SK-N-SH (cell line): ENCODE measurements around the gene GAP43. TPM values are rescaled to one million over a fixed set of nuclear protein-coding genes. Genes with fewer than 3 reads are reported as not detected.

Experiments
- CTCF ChIA-PET: fragments of 300-600, 350-600 bp; formaldehyde crosslinking; extraction: SDS; loops from one replicate; lab custom pipeline; 2021; lab: Yijun Ruan, JAX
- POLR2A ChIA-PET: fragments of 350-600 bp; sonication (Branson Sonifier 250); formaldehyde crosslinking; extraction: SDS; loops from one replicate; lab custom pipeline; 2020; ENCODE audit warnings: antibody characterized with exemption, inconsistent platforms; lab: Yijun Ruan, JAX
- DNase-seq: peaks from one replicate; pipeline ENCODE4 v3.0.0; 2012
- H2AFZ ChIP-seq: fragments of 200-600 bp; sonication (generic); 2 replicates; pipeline ENCODE4 v1.8.1; 2016; ENCODE audit warnings: antibody characterized with exemption, mild to moderate bottlenecking, low read depth
- H3F3A ChIP-seq: fragments of 200-600 bp; sonication (generic); replicated peaks from 2 replicates; pipeline ENCODE3; 2016; ENCODE audit warnings: antibody characterized with exemption, mild to moderate bottlenecking; ENCODE audit not compliant: insufficient read depth
- H3K27ac ChIP-seq, 2 experiments: fragments of 200-500 bp in 1 of 2; fragments of 200-600 bp in 1 of 2; sonication (Bioruptor generic) in 1 of 2; sonication (generic), shearing (Covaris generic) in 1 of 2; 2 replicates each; pipeline versions ENCODE4 v1.5.1 to v1.6.1; 2014 to 2016; ENCODE audit warnings: low read depth in 2 of 2, inconsistent platforms in 1 of 2, low read length in 1 of 2, mild to moderate bottlenecking in 1 of 2, mixed read lengths in 1 of 2
- H3K27me3 ChIP-seq: fragments of 200-600 bp; sonication (generic), shearing (Covaris generic); 2 replicates; pipeline ENCODE4 v1.6.1; 2016; ENCODE audit warnings: mixed run types; ENCODE audit not compliant: insufficient read depth
- H3K36me3 ChIP-seq, 2 experiments: fragments of 200-500 bp in 1 of 2; fragments of 200-600 bp in 1 of 2; sonication (Bioruptor generic) in 1 of 2; sonication (generic) in 1 of 2; replicated peaks in 1 of 2; 2 replicates each; pipeline versions ENCODE3 to v1.5.1; 2014 to 2016; ENCODE audit warnings: low read length in 1 of 2, mild to moderate bottlenecking in 1 of 2; ENCODE audit not compliant: insufficient read depth in 2 of 2, control insufficient read depth in 1 of 2
- H3K4me1 ChIP-seq, 2 experiments: fragments of 200-500 bp in 1 of 2; fragments of 200-600 bp in 1 of 2; sonication (Bioruptor generic) in 1 of 2; sonication (generic), shearing (Covaris generic) in 1 of 2; 2 replicates each; pipeline versions ENCODE4 v1.5.1 to v1.6.1; 2014 to 2016; ENCODE audit warnings: low read depth in 1 of 2, low read length in 1 of 2, mixed run types in 1 of 2; ENCODE audit not compliant: insufficient read depth in 2 of 2, control insufficient read depth in 1 of 2
- H3K4me2 ChIP-seq: fragments of 200-600 bp; sonication (generic), shearing (Covaris generic); 2 replicates; pipeline ENCODE4 v1.6.1; 2017; ENCODE audit warnings: mixed run types
- H3K4me3 ChIP-seq, 2 experiments: fragments of 200-500 bp in 1 of 2; fragments of 200-600 bp in 1 of 2; sonication (Bioruptor generic) in 1 of 2; sonication (generic), shearing (Covaris generic) in 1 of 2; 2 replicates each; pipeline versions ENCODE4 v1.5.1 to v1.8.1; 2014 to 2016; ENCODE audit warnings: low read depth in 2 of 2, inconsistent platforms in 1 of 2, low read length in 1 of 2, mild to moderate bottlenecking in 1 of 2, mixed read lengths in 1 of 2, moderate library complexity in 1 of 2
- H3K79me2 ChIP-seq: fragments of 200-600 bp; sonication (generic); 2 replicates; pipeline ENCODE4 v1.8.1; 2017; ENCODE audit warnings: mild to moderate bottlenecking; ENCODE audit not compliant: insufficient read depth
- H3K9ac ChIP-seq: fragments of 200-600 bp; sonication (generic); 2 replicates; pipeline ENCODE4 v1.6.1; 2017; ENCODE audit warnings: mixed run types
- H3K9me2 ChIP-seq: fragments of 200-600 bp; sonication (generic); 2 replicates; pipeline ENCODE4 v1.6.1; 2017; ENCODE audit warnings: mixed run types
- H3K9me3 ChIP-seq: fragments of 200-600 bp; sonication (generic); 2 replicates; pipeline ENCODE4 v1.6.1; 2017; ENCODE audit warnings: mixed run types, mild to moderate bottlenecking, moderate library complexity
- H4K20me1 ChIP-seq: fragments of 200-600 bp; sonication (generic); 2 replicates; pipeline ENCODE4 v1.6.1; 2017; ENCODE audit warnings: mild to moderate bottlenecking, mixed run types; ENCODE audit not compliant: insufficient read depth
- ELF1 ChIP-seq: IDR thresholded peaks from 2 replicates; pipeline ENCODE4 v1.4.0; 2012
- EP300 ChIP-seq, 2 experiments: IDR thresholded peaks; 2 replicates each; pipeline versions ENCODE4 v1.4.0 to v1.6.1; 2012; ENCODE audit warnings: borderline replicate concordance in 1 of 2, low read depth in 1 of 2, low read length in 1 of 2
- EZH2phosphoT487 ChIP-seq: fragments of 200-600 bp; sonication (generic); IDR thresholded peaks from 2 replicates; pipeline ENCODE4 v1.6.1; 2017; ENCODE audit warnings: low read depth, mixed run types, mild to moderate bottlenecking, antibody characterized with exemption, moderate library complexity, borderline replicate concordance
- FOXJ3 ChIP-seq: sonication (generic); formaldehyde crosslinking; IDR thresholded peaks from 2 replicates; pipeline ENCODE4 v1.5.1; 2020; ENCODE audit warnings: mild to moderate bottlenecking, missing genetic modification reagents
- FOXM1 ChIP-seq: IDR thresholded peaks from 2 replicates; pipeline ENCODE4 v1.4.0; 2012; ENCODE audit warnings: low read depth, mild to moderate bottlenecking
- GABPA ChIP-seq: IDR thresholded peaks from 2 replicates; pipeline ENCODE4 v1.4.0; 2012; ENCODE audit warnings: low read depth, mild to moderate bottlenecking
- MAX ChIP-seq: IDR thresholded peaks from 2 replicates; pipeline ENCODE4 v1.4.0; 2012; ENCODE audit warnings: low read depth
- MEF2A ChIP-seq: IDR thresholded peaks from 2 replicates; pipeline ENCODE4 v1.4.0; 2012; ENCODE audit warnings: low read depth, borderline replicate concordance
- MXI1 ChIP-seq: IDR thresholded peaks from 2 replicates; pipeline ENCODE4 v1.6.1; 2012; ENCODE audit warnings: mild to moderate bottlenecking, low read depth, low read length, improper control_type of control experiment
- NFIC ChIP-seq: IDR thresholded peaks from 2 replicates; pipeline ENCODE4 v1.4.0; 2012; ENCODE audit warnings: borderline replicate concordance
- NRF1 ChIP-seq: IDR thresholded peaks from 2 replicates; pipeline ENCODE4 v1.6.1; 2012; ENCODE audit warnings: low read depth, mild to moderate bottlenecking, low read length
- POLR2AphosphoS5 ChIP-seq: IDR thresholded peaks from 2 replicates; pipeline ENCODE4 v1.6.1; 2012; ENCODE audit warnings: low read depth, low read length
- RAD21 ChIP-seq: IDR thresholded peaks from 2 replicates; pipeline ENCODE4 v1.6.1; 2012; ENCODE audit warnings: mild to moderate bottlenecking, low read length
- RCOR1 ChIP-seq: fragments of 150-350 bp; IDR thresholded peaks from 2 replicates; pipeline ENCODE4 v1.6.1; 2017; ENCODE audit warnings: antibody characterized with exemption, low read length
- RFX5 ChIP-seq: IDR thresholded peaks from 2 replicates; pipeline ENCODE4 v1.6.1; 2012; ENCODE audit warnings: mild to moderate bottlenecking, improper control_type of control experiment, low read length
- RXRA ChIP-seq: IDR thresholded peaks from 2 replicates; pipeline ENCODE4 v1.4.0; 2012; ENCODE audit warnings: low read depth, mild to moderate bottlenecking, borderline replicate concordance
- SIN3A ChIP-seq: IDR thresholded peaks from 2 replicates; pipeline ENCODE4 v1.6.1; 2012; ENCODE audit warnings: low read depth, mild to moderate bottlenecking, low read length, moderate library complexity, borderline replicate concordance
- SMC3 ChIP-seq: IDR thresholded peaks from 2 replicates; pipeline ENCODE4 v1.6.1; 2012; ENCODE audit warnings: low read depth, low read length, improper control_type of control experiment
- TAF1 ChIP-seq: IDR thresholded peaks from 2 replicates; pipeline ENCODE4 v1.6.1; 2012; ENCODE audit warnings: low read depth, mild to moderate bottlenecking, low read length, moderate library complexity, borderline replicate concordance
- TEAD4 ChIP-seq: IDR thresholded peaks from 2 replicates; pipeline ENCODE4 v1.4.0; 2012; ENCODE audit warnings: mild to moderate bottlenecking, borderline replicate concordance; ENCODE audit not compliant: insufficient read depth
- USF1 ChIP-seq: IDR thresholded peaks from 2 replicates; pipeline ENCODE4 v1.4.0; 2012; ENCODE audit warnings: low read depth, borderline replicate concordance
- USF2 ChIP-seq: fragments of 150-350 bp; IDR thresholded peaks from 2 replicates; pipeline ENCODE4 v1.6.1; 2017; ENCODE audit warnings: antibody characterized with exemption, low read length, low read depth, borderline replicate concordance
- YY1 ChIP-seq: IDR thresholded peaks from 2 replicates; pipeline ENCODE4 v1.4.0; 2012; ENCODE audit warnings: low read depth, mild to moderate bottlenecking
- ZBTB33 ChIP-seq: IDR thresholded peaks from 2 replicates; pipeline ENCODE4 v1.4.0; 2012; ENCODE audit warnings: low read depth, borderline replicate concordance
- WGBS: methylation state at CpG from one replicate; pipeline ENCODE4 v1.1.6; 2017; ENCODE audit warnings: low lambda C conversion rate; 5-methylcytosine and 5-hydroxymethylcytosine counted together
- polyA plus RNA-seq, 3 experiments: library from polyadenylated mRNA; depleted of rRNA; stranded (reverse); fragments of >200 nt; gene quantifications; 2 replicates each; pipeline ENCODE4 v1.2.3, GENCODE V29; 2012

Gene GAP43
- polyA plus RNA-seq, 1 of the 3 experiments (the other 2 are of a cell fraction), result 14.0 TPM

GRCh38 chr3:115623044-115623868, at the start of gene GAP43 (continued):
- no peak; the same call in 1 of the 2 replicates for TF ChIP-seq RCOR1
- TF ChIP-seq FOXJ3 (CRISPR knock-in tag), result no peak
- TF ChIP-seq ELF1, result no peak
- no peak for TF ChIP-seq EP300 (IDR thresholded peaks at IDR 0.05; ENCODE audit: borderline replicate concordance in 1 of 2, low read depth in 1 of 2, low read length in 1 of 2)
- peak; percentile 68; the same call in 1 of the 2 replicates for TF ChIP-seq ZBTB33
- TF ChIP-seq EZH2phosphoT487, result no peak
- TF ChIP-seq TAF1, result no peak
- TF ChIP-seq RAD21, result peak; percentile 38
- peak; percentile 19; the same call in 1 of the 2 replicates for TF ChIP-seq SMC3
- no peak for TF ChIP-seq FOXM1
- no peak for TF ChIP-seq SIN3A
- TF ChIP-seq, all 33 proteins: peak for 10

GRCh38 chr3:115576325-115576875, 46.9 kb upstream of the GAP43 start:
- H3K4me1 ChIP-seq, result peaks cover 11% of the 10 kb centered on the region in 2 experiments; a peak in 3 of 4 replicates
- no peak overlapping the region for H3K4me2 ChIP-seq
- no peaks in the 10 kb centered on the region for H4K20me1 ChIP-seq
- H3F3A ChIP-seq, result no peaks in the 10 kb centered on the region
- no peak overlapping the region for H3K27ac ChIP-seq
- ChIA-PET CTCF (interaction anchor here (1.1 to 1.6 kb wide), 2 partner anchors 12 kb away, joined by 3 to 6 read pairs; no protein-coding TSS in a partner anchor), POLR2A (no interaction called here)
- no peak overlapping the region for H3K9ac ChIP-seq
- WGBS, result 46% methylated on average over 4 of the region's 4 CpGs
- no peaks in the 10 kb centered on the region for H3K36me3 ChIP-seq
- H2AFZ ChIP-seq, result no peak overlapping the region
- DNase-seq, result no peak
- H3K9me2 ChIP-seq, result no peaks in the 10 kb centered on the region
- H3K9me3 ChIP-seq, result no peaks in the 10 kb centered on the region
- H3K27me3 ChIP-seq, result no peaks in the 10 kb centered on the region
- no peaks in the 10 kb centered on the region for H3K79me2 ChIP-seq
- H3K4me3 ChIP-seq, result no peak overlapping the region
- TF ChIP-seq POLR2AphosphoS5 (no peak), NFIC (no peak), MEF2A (no peak), RAD21 (no peak), RXRA (no peak), MXI1 (no peak), USF2 (no peak), GABPA (no peak), FOXM1 (no peak), SMC3 (no peak), RCOR1 (no peak), EP300 (IDR thresholded peaks at IDR 0.05; ENCODE audit: borderline replicate concordance in 1 of 2, low read depth in 1 of 2, low read length in 1 of 2) (no peak), MAX (no peak), YY1 (no peak), TEAD4 (no peak), RFX5 (no peak), USF1 (no peak), NRF1 (no peak)
